NAMALWA (cell line): Measurements from ENCODE around the gene BPIFB3.
"Not testable (repeated sequence)": the region's sequence is repeated elsewhere in the genome, so short reads cannot be mapped to it uniquely, and the experiment has no call there.

ENCODE experiments used
- DNase-seq: peaks from one replicate; pipeline ENCODE4 v3.0.0-alpha.2; 2015; ENCODE audit warnings: low spot score

BPIFB3 gene

DNA sequence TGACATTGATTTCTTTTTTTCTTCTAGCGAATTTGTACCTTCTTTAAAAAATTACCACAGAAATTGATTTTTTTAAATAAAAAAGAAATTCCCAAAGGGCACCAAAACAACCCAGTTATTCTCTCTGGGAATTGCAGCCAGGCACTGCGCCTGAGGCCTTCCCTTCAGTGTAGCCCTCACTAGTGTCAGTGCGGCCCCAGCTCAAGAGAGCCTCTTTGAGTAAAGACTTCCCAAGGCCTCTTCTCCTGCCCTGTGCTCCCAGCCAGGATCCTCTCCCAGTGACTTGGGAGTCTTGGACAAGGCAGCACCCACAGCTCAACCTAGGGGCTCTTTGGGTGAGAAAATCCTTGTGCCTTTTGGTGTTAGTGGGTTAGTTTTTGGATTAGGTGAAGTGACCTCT lies 67.2 kb downstream of the BPIFB3 start:
- no peak for DNase-seq

DNA sequence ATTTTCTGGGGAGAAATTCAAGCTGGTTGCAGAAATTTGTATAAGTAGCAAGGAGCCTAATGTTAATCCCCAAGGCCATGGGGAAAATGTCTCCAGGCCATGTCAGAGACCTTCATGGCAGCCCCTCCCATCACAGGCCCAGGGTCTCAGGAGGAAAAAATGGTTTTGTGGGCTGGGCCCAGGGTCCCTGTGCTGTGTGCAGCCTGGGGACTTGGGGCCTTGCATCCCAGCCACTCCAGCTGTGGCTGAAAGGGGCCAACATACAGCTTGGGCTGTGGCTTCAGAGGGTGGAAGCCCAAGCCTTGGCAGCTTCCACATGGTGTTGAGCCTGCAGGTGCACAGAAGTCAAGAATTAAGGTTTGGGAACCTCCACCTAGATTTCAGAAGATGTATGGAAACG lies 68.6 kb downstream of the BPIFB3 start:
- DNase-seq = not testable (repeated sequence)
